DOHH2 (cell line): ENCODE measurements around the gene HNRNPLL.

Experiments used
- EZH2phosphoT487 ChIP-seq: fragments of 200-600 bp; sonication (generic); IDR thresholded peaks from 2 replicates; pipeline ENCODE4 v1.6.1; 2017; ENCODE audit warnings: borderline replicate concordance, mild to moderate bottlenecking, antibody characterized with exemption, low read length, moderate library complexity, mixed read lengths
- TF ChIP-seq, protein P1 (sequence below): fragments of 200-600 bp; sonication (generic); IDR thresholded peaks from one replicate; pipeline ENCODE4 v1.5.1; 2014; ENCODE audit warnings: antibody characterized with exemption, mild to moderate bottlenecking, low read depth, low read length; ENCODE audit not compliant: poor library complexity, severe bottlenecking

DNA sequence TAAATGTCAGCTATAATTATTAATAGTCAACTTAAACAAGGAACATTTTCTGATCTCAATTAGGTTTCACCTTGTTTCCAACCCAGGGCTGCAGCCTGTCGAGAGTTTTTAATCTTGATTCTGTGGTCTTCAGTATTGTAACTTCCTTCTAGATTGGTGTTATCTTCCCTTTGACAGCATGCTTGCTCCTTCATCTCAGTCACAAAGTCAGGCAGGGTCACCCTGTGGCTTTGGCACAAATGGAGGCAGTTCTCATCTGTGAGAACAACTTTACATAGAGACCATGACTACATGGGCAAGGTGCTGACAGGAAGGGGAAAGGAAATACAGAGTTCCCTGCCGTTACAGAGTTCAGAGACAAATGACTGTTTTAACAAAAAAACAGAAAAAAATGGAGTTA lies 50.5 kb downstream of the HNRNPLL start:
- TF ChIP-seq, protein P1, sequence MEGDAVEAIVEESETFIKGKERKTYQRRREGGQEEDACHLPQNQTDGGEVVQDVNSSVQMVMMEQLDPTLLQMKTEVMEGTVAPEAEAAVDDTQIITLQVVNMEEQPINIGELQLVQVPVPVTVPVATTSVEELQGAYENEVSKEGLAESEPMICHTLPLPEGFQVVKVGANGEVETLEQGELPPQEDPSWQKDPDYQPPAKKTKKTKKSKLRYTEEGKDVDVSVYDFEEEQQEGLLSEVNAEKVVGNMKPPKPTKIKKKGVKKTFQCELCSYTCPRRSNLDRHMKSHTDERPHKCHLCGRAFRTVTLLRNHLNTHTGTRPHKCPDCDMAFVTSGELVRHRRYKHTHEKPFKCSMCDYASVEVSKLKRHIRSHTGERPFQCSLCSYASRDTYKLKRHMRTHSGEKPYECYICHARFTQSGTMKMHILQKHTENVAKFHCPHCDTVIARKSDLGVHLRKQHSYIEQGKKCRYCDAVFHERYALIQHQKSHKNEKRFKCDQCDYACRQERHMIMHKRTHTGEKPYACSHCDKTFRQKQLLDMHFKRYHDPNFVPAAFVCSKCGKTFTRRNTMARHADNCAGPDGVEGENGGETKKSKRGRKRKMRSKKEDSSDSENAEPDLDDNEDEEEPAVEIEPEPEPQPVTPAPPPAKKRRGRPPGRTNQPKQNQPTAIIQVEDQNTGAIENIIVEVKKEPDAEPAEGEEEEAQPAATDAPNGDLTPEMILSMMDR: no peak
- no peak for TF ChIP-seq EZH2phosphoT487
